ENCODE results near the gene SLC2A13.
"Not testable (repeated sequence)": the region's sequence is repeated elsewhere in the genome, so short reads cannot be mapped to it uniquely, and the experiment has no call there.

SLC2A13 gene

DNA sequence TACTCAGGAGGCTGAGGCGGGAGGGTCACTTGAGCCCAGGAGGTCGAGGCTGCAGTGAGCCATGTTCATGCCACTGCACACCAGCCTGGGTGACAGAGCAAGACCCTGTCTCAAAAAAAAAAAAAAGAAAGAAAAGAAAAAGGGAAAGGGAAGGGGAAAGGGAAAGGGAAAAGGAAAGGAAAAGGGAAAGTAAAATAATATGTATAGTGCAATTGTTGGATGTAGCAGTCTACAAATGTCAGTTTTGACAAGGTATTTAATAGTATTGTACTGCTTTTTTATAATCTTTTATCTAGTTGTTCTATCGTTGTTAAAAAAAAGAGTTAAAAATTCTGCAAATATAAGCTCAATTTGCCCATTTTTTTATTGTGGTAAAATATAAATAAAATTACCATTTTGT lies 67.3 kb downstream of the SLC2A13 start:
- DNase-seq (ENCODE audit: low read depth in 2 of 2) = no peak

DNA sequence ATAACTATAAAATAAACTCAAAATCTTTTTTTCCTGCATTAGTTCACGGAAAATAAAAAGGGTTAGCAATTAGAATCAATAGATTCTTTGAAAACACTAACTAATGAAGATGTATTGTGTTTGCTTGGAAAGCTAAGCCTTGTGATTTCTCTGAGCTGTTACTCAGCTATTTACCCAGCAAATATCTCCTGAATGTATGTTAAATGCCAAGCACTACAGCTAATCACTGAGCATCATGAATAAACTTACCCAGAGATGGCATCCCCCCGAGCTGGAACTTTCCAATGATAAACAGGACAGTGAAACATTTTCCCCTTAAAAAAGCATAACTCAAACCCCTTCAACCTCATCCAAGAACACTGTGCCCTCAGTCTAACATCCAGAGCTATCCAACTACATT lies 71.2 kb downstream of the SLC2A13 start:
- no peak for DNase-seq (ENCODE audit: low read depth in 2 of 2)

GRCh38 chr12:40034156-40034555 lies 71.7 kb downstream of the SLC2A13 start:
- DNase-seq (ENCODE audit: low read depth in 2 of 2) = no peak

DNA sequence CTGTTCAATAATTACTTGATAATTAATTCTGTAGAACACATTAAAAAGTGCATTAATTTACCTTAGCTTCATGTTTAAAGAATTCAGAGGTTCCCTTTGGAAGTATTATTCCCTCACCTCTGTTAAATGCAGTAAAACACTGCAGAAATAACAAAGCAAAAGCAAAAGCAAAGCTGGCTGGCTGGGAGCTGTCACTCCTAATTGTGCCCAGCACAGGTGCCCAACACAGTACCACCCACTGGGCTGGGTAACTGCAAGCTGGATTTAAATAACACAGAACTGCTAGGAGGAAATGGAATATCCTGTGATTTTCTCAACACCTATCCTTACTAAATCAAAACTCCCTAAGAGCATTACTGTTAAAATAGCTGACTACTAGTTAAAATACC lies 72.6 kb downstream of the SLC2A13 start:
- no peak for DNase-seq (ENCODE audit: low read depth in 2 of 2)

- no peak for DNase-seq (ENCODE audit: low read depth in 2 of 2)
Measured at GRCh38 chr12:40032433-40033241, 73.2 kb downstream of the SLC2A13 start.

GRCh38 chr12:40031965-40032364 lies 73.9 kb downstream of the SLC2A13 start:
- DNase-seq (ENCODE audit: low read depth in 2 of 2) = no peak

- DNase-seq (ENCODE audit: low read depth in 2 of 2) = not testable (repeated sequence)
Measured at GRCh38 chr12:40030970-40031369, 74.9 kb downstream of the SLC2A13 start.

- DNase-seq (ENCODE audit: low read depth in 2 of 2) = no peak
Measured at GRCh38 chr12:40028296-40028695, 77.6 kb downstream of the SLC2A13 start.

DNA sequence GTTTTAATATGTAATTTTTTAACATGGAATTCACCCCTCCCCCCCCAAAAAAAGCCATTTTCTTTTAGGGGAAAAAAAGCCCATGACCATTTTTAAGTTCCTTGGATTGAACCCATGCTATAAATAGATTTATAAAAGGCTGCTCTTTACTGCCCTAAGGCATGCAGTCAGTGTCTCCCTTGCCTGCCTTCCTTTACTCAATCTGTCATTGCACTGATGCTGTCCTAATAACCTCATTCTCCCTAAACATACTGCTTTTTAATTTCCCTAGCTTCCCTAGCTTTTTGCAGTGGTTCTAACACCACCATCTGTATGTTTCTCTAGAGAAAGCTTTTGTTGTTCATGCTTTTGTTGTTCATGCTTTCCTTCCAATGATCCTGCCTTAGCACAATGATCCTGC lies 83.0 kb downstream of the SLC2A13 start:
- no peak for DNase-seq (ENCODE audit: low read depth in 2 of 2)

DNA sequence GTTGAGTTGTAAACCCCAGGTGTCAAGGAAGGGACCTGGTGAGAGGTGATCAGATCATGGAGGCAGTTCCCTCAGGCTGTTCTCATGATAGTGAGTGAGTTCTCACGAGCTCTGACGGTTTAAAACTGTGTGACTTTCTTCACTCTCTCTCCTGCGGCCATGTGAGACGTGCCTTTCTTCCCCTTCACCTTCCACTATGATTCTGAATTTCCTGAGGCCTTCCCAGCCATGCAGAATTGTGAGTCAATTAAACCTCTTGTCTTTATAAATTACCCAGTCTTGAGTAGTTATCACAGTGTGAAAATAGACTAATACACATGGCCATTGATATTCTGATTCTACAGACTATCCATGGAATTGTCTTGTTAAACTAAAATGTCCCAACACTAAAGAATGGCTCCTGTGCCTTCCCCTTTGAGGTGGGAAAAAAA lies 85.6 kb downstream of the SLC2A13 start:
- no peak for DNase-seq (ENCODE audit: low read depth in 2 of 2)

DNA sequence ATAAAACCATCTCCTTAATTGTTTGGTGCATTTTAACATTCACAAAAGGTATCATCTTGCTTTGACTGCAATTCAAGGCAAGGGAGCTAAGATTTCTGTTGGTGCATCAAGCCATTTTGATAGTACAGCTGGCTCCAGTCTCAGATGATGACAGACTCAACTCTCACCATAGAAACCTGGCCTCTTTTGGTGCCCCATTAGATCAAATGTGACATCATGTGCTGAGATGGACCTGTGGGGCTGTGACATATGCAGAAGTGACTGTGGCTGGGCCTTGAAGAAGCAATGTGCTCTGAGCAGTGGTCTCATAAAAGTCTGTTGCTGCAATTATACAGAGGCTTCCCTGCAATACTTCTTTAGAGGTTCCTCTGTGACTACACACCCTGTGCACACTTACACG lies 88.4 kb downstream of the SLC2A13 start:
- DNase-seq (ENCODE audit: low read depth in 2 of 2) = no peak

DNA sequence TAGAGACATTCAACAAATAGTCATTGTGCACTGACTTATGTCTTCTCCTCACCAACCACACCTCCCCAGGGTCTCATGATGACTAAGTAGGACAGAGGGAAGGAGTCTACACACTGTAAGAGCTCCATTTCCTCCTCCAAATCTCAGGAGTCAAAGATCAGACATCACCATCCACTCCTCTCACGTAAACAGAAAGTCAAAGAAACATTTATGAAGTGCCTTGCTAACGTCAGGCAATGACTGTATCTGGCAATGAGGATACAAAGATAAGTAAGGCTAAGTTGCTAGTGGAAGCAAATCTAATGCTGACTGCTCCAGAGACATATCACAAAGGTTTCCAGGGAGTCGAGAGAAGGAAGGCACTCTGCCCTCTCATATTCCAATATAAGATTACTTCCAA lies 88.9 kb downstream of the SLC2A13 start:
- no peak for DNase-seq (ENCODE audit: low read depth in 2 of 2)

GRCh38 chr12:40015881-40016280 lies 90.0 kb downstream of the SLC2A13 start:
- no peak for DNase-seq (ENCODE audit: low read depth in 2 of 2)

GRCh38 chr12:40015345-40015744 lies 90.5 kb downstream of the SLC2A13 start:
- no peak for DNase-seq (ENCODE audit: low read depth in 2 of 2)

DNA sequence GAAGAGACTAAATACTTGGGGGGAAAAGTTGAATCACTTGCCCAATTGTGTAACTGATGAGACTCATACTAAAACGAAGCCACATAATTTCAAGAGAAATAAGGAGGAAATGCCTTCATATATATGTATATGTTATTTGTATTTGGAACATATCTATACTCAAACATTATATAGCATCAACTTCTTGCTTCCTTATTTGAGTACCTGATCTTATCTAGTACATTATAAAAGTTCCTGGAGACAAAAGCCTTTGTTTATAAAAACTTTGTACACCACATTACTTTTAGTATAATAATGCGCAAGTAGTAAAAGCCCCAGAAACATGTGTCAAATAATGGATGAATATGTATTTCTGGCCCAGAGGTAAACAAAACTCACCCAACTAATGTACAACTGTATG lies 92.0 kb downstream of the SLC2A13 start:
- no peak for DNase-seq (ENCODE audit: low read depth in 2 of 2)

DNA sequence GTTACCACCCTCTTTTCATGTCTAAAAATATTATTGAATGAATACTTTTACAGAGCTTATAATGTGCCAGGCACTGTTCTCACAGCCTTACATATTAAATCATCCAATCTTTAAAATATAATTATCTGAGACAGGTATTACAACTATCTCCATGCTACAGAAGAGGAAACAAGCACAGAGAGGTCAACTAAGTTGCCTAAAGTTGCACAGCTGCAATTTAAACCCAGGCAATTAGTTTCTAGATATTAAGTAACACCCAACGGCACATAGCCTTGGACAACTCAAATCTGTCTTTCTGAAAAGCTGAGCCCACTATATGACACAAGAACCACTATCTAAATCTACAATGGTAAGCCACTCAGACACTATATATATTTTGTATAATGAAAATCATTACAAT lies 92.6 kb downstream of the SLC2A13 start:
- no peak for DNase-seq (ENCODE audit: low read depth in 2 of 2)

- no peak for DNase-seq (ENCODE audit: low read depth in 2 of 2)
Measured at GRCh38 chr12:40012711-40013110, 93.2 kb downstream of the SLC2A13 start.

DNA sequence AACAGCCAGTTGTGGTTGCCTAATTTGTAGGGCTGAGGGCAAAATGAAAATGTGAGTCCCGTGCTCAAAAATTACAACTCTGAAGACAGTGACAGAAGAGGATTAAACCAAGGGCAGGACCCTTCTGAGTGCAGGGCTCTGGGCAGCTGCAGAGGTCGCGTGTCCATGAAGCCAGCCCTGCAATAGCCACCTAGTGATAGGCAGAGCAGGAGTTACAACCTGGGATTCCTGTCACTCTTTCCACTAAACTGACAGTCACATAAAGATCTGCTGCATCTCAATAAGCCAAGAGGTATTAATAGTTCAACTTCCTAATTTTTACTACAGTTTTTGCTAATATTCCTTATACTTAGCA lies 94.1 kb downstream of the SLC2A13 start:
- DNase-seq (ENCODE audit: low read depth in 2 of 2) = no peak

- peak; percentile 13 to 34 for DNase-seq (ENCODE audit: low read depth in 2 of 2)
Measured at GRCh38 chr12:40010899-40011774, 94.7 kb downstream of the SLC2A13 start.

- DNase-seq (ENCODE audit: low read depth in 2 of 2) = no peak
Measured at GRCh38 chr12:40002178-40003169, 103.4 kb downstream of the SLC2A13 start.

- no peak for DNase-seq (ENCODE audit: low read depth in 2 of 2)
Measured at GRCh38 chr12:40001406-40001805, 104.5 kb downstream of the SLC2A13 start.

GRCh38 chr12:40000884-40001283 lies 105.0 kb downstream of the SLC2A13 start:
- no peak for DNase-seq (ENCODE audit: low read depth in 2 of 2)
